Measurements from ENCODE around the gene ADGRB2.

DNA sequence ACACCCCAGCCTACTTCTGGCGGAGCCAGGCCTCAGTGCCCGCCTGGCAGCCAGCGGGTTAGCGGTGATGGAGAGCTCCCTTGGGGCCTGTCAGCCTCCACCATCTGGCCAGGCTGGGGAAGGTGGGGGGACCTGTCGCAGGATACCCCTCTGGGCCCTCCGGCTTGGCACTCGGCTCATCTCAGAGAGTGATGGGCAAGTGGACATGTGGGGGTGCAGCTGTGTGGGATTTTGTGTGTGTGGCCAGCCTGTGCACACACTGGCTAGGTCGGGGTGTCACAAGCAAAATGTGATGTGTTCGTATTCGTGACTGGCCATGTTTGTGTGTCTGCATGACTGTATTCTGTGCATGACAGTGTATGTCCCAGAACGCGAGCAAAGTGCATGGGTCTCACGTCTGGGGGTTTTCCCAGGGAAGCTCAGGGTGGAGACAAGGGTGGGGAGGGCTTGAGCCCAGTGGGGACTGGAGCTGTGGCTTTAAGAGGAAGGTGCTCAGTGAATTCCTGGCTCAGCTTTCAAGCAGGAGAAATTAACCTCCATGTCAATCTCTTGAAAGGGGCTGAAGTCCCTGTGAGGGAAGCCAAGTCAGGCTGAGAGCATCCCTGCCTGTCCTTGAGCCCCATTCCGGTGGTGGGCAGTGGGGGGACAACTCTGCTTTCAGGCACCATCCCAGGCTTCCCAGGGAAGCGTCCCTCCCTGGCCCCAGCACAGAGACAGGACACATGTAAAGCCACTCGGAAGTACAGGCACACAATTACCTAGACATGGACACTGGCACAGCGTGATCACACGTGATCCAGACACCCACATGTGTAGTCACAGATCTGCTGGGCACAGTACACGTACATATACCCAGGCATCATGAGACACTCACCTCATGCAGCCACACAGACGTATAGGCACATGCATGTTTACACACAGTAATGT, 21.1 kb upstream of the ADGRB2 start:
- TF ChIP-seq EZH2phosphoT487 (IDR thresholded peaks at IDR 0.05) (no peak), EZH2 (IDR thresholded peaks at IDR 0.05) (no peak)
- TF ChIP-seq, protein P1, sequence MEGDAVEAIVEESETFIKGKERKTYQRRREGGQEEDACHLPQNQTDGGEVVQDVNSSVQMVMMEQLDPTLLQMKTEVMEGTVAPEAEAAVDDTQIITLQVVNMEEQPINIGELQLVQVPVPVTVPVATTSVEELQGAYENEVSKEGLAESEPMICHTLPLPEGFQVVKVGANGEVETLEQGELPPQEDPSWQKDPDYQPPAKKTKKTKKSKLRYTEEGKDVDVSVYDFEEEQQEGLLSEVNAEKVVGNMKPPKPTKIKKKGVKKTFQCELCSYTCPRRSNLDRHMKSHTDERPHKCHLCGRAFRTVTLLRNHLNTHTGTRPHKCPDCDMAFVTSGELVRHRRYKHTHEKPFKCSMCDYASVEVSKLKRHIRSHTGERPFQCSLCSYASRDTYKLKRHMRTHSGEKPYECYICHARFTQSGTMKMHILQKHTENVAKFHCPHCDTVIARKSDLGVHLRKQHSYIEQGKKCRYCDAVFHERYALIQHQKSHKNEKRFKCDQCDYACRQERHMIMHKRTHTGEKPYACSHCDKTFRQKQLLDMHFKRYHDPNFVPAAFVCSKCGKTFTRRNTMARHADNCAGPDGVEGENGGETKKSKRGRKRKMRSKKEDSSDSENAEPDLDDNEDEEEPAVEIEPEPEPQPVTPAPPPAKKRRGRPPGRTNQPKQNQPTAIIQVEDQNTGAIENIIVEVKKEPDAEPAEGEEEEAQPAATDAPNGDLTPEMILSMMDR (IDR thresholded peaks at IDR 0.05) = no peak
